Activated naive CD8-positive, alpha-beta T cell treated with anti-CD3 and anti-CD28 coated beads, Interleukin-2, amount 50 U/mL, for 24 hours (primary cell): Measurements from ENCODE around the gene PKIG.
"Not testable (repeated sequence)": the region's sequence is repeated elsewhere in the genome, so short reads cannot be mapped to it uniquely, and the experiment has no call there.

ENCODE experiments used
- ATAC-seq: fragments of 150-1000 bp; cut with Tn5 transposase; one replicate; pipeline ENCODE4 v1.10.0; 2021
- DNase-seq: peaks from one replicate; pipeline ENCODE4 v3.0.0; 2021
- H3K27ac Mint-ChIP-seq: one replicate; pipeline ENCODE4 v1.8.0; 2021; ENCODE audit warnings: mild to moderate bottlenecking, mixed read lengths
- H3K27me3 Mint-ChIP-seq: one replicate; pipeline ENCODE4 v1.8.0; 2021; ENCODE audit warnings: mixed read lengths
- H3K36me3 Mint-ChIP-seq: one replicate; pipeline ENCODE4 v1.8.0; 2021; ENCODE audit warnings: low read depth, mixed read lengths
- H3K4me1 Mint-ChIP-seq: one replicate; pipeline ENCODE4 v1.8.0; 2021; ENCODE audit warnings: mixed read lengths
- H3K4me3 Mint-ChIP-seq: one replicate; pipeline ENCODE4 v1.8.0; 2021; ENCODE audit warnings: mild to moderate bottlenecking, moderate library complexity, mixed read lengths
- H3K9me3 Mint-ChIP-seq: one replicate; pipeline ENCODE4 v1.8.0; 2021; ENCODE audit warnings: mixed read lengths

PKIG gene

GRCh38 chr20:44559302-44559701 lies 23.1 kb upstream of the PKIG start:
- Mint-ChIP-seq H3K9me3 (no peaks in the 10 kb centered on the region), H3K4me3 (no peak overlapping the region), H3K4me1 (no peaks in the 10 kb centered on the region), H3K27me3 (no peaks in the 10 kb centered on the region), H3K36me3 (no peaks in the 10 kb centered on the region), H3K27ac (no peak overlapping the region)
- ATAC-seq (no peak), DNase-seq (no peak)

GRCh38 chr20:44560229-44560628 lies 22.1 kb upstream of the PKIG start:
- DNase-seq: no peak
- Mint-ChIP-seq H3K27ac (no peak overlapping the region), H3K9me3 (no peaks in the 10 kb centered on the region), H3K4me1 (no peaks in the 10 kb centered on the region), H3K4me3 (no peak overlapping the region), H3K36me3 (no peaks in the 10 kb centered on the region), H3K27me3 (no peaks in the 10 kb centered on the region)
- ATAC-seq: no peak

DNA sequence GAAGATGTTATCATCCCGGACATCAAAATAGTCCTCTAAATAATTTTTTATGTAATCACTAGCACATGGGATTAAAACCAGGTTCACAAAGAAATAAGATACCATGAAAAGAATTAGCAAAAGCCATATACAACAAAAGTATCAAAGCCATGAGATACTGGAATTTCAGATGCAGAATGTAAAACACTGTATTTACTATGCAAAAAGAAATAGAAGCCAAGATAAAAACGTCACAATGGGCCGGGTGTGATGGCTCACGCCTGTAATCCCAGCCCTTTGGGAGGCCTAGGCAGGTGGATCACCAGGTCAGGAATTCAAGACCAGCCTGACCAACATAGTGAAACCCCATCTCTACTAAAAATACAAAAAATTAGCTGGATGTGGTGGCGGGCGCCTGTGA lies 21.6 kb upstream of the PKIG start:
- DNase-seq, H3K36me3 Mint-ChIP-seq, H3K9me3 Mint-ChIP-seq, H3K27me3 Mint-ChIP-seq, H3K4me3 Mint-ChIP-seq, H3K27ac Mint-ChIP-seq, H3K4me1 Mint-ChIP-seq, ATAC-seq: not testable (repeated sequence)

- ATAC-seq (no peak), DNase-seq (no peak)
- Mint-ChIP-seq H3K4me3 (no peak overlapping the region), H3K9me3 (no peaks in the 10 kb centered on the region), H3K27me3 (no peaks in the 10 kb centered on the region), H3K36me3 (no peaks in the 10 kb centered on the region), H3K27ac (no peak overlapping the region), H3K4me1 (no peaks in the 10 kb centered on the region)
Observed at GRCh38 chr20:44561876-44562275, 20.5 kb upstream of the PKIG start.

GRCh38 chr20:44566018-44566417 lies 16.4 kb upstream of the PKIG start:
- ATAC-seq (no peak), DNase-seq (no peak)
- no peak overlapping the region for H3K27ac Mint-ChIP-seq
- H3K27me3 Mint-ChIP-seq: no peaks in the 10 kb centered on the region
- no peaks in the 10 kb centered on the region for H3K9me3 Mint-ChIP-seq
- no peaks in the 10 kb centered on the region for H3K4me1 Mint-ChIP-seq
- H3K4me3 Mint-ChIP-seq: no peak overlapping the region
- H3K36me3 Mint-ChIP-seq: no peaks in the 10 kb centered on the region

GRCh38 chr20:44566811-44567210 lies 15.6 kb upstream of the PKIG start:
- H3K36me3 Mint-ChIP-seq: no peaks in the 10 kb centered on the region
- H3K9me3 Mint-ChIP-seq: no peaks in the 10 kb centered on the region
- H3K4me3 Mint-ChIP-seq: no peak overlapping the region
- DNase-seq: no peak
- no peak for ATAC-seq
- no peak overlapping the region for H3K27ac Mint-ChIP-seq
- no peaks in the 10 kb centered on the region for H3K27me3 Mint-ChIP-seq
- peaks cover 3% of the 10 kb centered on the region for H3K4me1 Mint-ChIP-seq

GRCh38 chr20:44570367-44570766 lies 12.0 kb upstream of the PKIG start:
- Mint-ChIP-seq H3K4me1 (peaks cover 3% of the 10 kb centered on the region), H3K4me3 (no peak overlapping the region), H3K27ac (no peak overlapping the region), H3K9me3 (no peaks in the 10 kb centered on the region), H3K36me3 (no peaks in the 10 kb centered on the region), H3K27me3 (no peaks in the 10 kb centered on the region)
- no peak for ATAC-seq
- DNase-seq: no peak

- Mint-ChIP-seq H3K27ac (no peak overlapping the region), H3K27me3 (no peaks in the 10 kb centered on the region), H3K36me3 (no peaks in the 10 kb centered on the region), H3K9me3 (no peaks in the 10 kb centered on the region), H3K4me3 (no peak overlapping the region), H3K4me1 (peaks cover 10% of the 10 kb centered on the region)
- ATAC-seq (no peak), DNase-seq (no peak)
Observed at GRCh38 chr20:44571362-44571988, 10.9 kb upstream of the PKIG start.

DNA sequence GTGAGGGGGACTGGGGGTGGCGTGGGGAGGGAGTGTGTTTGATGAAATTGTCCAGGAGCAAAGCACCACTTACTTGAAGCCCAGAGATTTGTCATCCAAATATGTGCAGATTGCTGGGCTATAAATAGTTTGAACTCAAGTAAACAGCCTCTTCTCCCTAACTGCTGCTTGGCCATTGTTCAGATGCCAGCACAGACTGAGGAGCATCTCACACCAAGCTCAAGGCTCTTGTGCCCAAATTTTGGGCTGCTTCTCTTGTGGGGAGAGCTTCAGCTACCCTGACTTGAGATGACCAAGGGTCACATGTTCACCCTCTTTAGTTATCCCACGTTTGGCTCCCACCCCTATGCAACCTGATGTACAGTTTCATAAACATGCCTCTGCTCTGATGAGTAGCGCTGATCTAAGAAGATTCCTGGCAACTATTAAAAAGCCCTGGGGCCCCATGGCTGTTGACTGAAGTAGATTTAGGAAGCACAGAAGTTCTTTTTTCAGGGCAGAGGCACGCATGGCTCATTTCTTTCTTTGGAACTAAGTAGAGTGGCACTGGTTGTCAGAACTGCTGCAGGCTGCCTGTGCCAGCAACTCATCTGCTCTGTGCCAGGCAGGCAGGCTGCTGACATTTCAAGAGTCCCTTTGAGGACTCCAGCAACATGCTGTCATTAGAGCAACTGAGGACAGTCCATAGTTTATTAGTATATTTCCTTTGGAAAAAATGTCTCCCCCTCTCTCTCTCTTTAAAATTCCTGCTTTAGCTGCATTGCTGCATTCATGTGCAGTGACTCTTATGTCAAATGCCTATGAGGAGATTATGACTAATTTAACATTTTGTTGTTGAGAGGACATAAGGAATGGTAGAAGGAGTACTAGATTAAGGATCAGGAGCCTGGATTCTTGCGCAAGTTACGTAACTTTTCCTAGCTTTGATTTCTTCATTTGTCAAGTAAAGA lies 9.6 kb upstream of the PKIG start:
- H3K27ac Mint-ChIP-seq: no peak overlapping the region
- no peaks in the 10 kb centered on the region for H3K27me3 Mint-ChIP-seq
- peaks cover 22% of the 10 kb centered on the region for H3K4me1 Mint-ChIP-seq
- H3K36me3 Mint-ChIP-seq: no peaks in the 10 kb centered on the region
- H3K9me3 Mint-ChIP-seq: no peaks in the 10 kb centered on the region
- ATAC-seq (no peak), DNase-seq (no peak)
- no peak overlapping the region for H3K4me3 Mint-ChIP-seq

GRCh38 chr20:44573501-44573869 lies 8.9 kb upstream of the PKIG start:
- no peaks in the 10 kb centered on the region for H3K9me3 Mint-ChIP-seq

DNA sequence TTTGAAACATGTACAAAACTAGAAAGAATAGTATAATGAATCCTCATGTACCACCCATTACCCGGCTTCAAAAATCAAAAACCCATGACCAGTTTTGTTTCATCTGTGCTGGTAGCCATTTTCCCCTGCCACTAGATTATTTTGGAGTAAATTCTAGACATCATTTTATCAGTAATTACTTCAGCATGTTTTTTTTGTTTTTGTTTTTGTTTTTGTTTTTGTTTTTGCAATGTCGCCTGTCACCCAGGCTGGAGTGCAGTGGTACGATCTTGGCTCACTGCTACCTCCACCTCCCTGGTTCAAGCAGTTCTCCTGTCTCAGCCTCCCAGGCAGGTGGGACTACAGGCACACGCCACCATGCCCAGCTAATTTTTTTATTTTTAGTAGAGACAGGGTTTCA lies 8.0 kb upstream of the PKIG start:
- no peak overlapping the region for H3K27ac Mint-ChIP-seq
- H3K36me3 Mint-ChIP-seq: no peaks in the 10 kb centered on the region
- DNase-seq (no peak), ATAC-seq (no peak)
- peaks cover 24% of the 10 kb centered on the region for H3K4me1 Mint-ChIP-seq
- no peaks in the 10 kb centered on the region for H3K27me3 Mint-ChIP-seq
- no peak overlapping the region for H3K4me3 Mint-ChIP-seq
- no peaks in the 10 kb centered on the region for H3K9me3 Mint-ChIP-seq

More at GRCh38 chr20:44573501-44573869, 8.9 kb upstream of the PKIG start:
- H3K27ac Mint-ChIP-seq: no peak overlapping the region
- H3K27me3 Mint-ChIP-seq: no peaks in the 10 kb centered on the region
- H3K4me1 Mint-ChIP-seq: peaks cover 23% of the 10 kb centered on the region
- no peak overlapping the region for H3K4me3 Mint-ChIP-seq
- ATAC-seq: no peak
- no peak for DNase-seq
- no peaks in the 10 kb centered on the region for H3K36me3 Mint-ChIP-seq

DNA sequence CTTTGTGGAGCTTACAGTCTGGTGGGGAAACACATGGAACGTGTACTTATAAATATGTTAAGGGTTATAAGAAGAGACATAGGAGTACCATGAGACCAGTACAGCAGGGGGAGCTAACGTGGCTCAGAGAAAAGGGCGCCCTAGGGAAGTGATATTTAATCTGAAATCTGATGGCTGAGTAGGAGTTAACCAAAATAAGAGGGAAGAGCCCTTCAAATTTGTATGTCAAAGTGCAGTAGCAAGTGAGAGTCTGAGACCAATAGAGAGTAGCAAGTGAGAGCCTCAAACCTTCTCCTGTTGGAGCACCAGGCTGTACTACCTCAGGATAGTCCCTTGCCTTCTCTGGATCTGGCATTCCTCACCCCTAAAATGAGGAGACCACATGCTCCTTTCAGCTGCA lies 6.1 kb upstream of the PKIG start:
- Mint-ChIP-seq H3K9me3 (no peaks in the 10 kb centered on the region), H3K36me3 (no peaks in the 10 kb centered on the region), H3K27ac (no peak overlapping the region), H3K4me1 (peaks cover 32% of the 10 kb centered on the region), H3K4me3 (no peak overlapping the region), H3K27me3 (no peaks in the 10 kb centered on the region)
- DNase-seq (no peak), ATAC-seq (peak; percentile 73)

GRCh38 chr20:44579313-44580081 lies 2.9 kb upstream of the PKIG start:
- Mint-ChIP-seq H3K4me1 (peaks cover 33% of the 10 kb centered on the region), H3K27me3 (no peaks in the 10 kb centered on the region), H3K9me3 (no peaks in the 10 kb centered on the region), H3K4me3 (no peak overlapping the region), H3K27ac (no peak overlapping the region), H3K36me3 (no peaks in the 10 kb centered on the region)
- ATAC-seq (no peak), DNase-seq (no peak)

GRCh38 chr20:44580581-44581268 lies 1.7 kb upstream of the PKIG start:
- DNase-seq: no peak
- no peaks in the 10 kb centered on the region for H3K9me3 Mint-ChIP-seq
- H3K27ac Mint-ChIP-seq: no peak overlapping the region
- H3K4me1 Mint-ChIP-seq: peaks cover 38% of the 10 kb centered on the region
- H3K4me3 Mint-ChIP-seq: no peak overlapping the region
- no peaks in the 10 kb centered on the region for H3K27me3 Mint-ChIP-seq
- ATAC-seq: no peak
- no peaks in the 10 kb centered on the region for H3K36me3 Mint-ChIP-seq
